Memory B cell (primary cell): Measurements from ENCODE around the gene SARM1.
"Not testable (repeated sequence)": the region's sequence is repeated elsewhere in the genome, so short reads cannot be mapped to it uniquely, and the experiment has no call there.

Experiments used
- ATAC-seq: fragments of 150-1000 bp; cut with Tn5 transposase; 2 replicates; pipeline ENCODE4 v1.10.0; 2021; ENCODE audit warnings: low read depth, mild to moderate bottlenecking, moderate library complexity
- DNase-seq, 2 donors: peaks; one replicate each; pipeline ENCODE4 v3.0.0; 2022; ENCODE audit warnings: low spot score in 2 of 2
- H3K27ac Mint-ChIP-seq: one replicate; pipeline ENCODE4 v1.8.0; 2022; ENCODE audit warnings: mild to moderate bottlenecking, moderate library complexity, mixed read lengths
- H3K27me3 Mint-ChIP-seq: one replicate; pipeline ENCODE4 v1.8.0; 2022; ENCODE audit warnings: mixed read lengths
- H3K36me3 Mint-ChIP-seq: one replicate; pipeline ENCODE4 v1.8.0; 2022; ENCODE audit warnings: mild to moderate bottlenecking, mixed read lengths
- H3K4me1 Mint-ChIP-seq: one replicate; pipeline ENCODE4 v1.8.0; 2022; ENCODE audit warnings: mixed read lengths
- H3K4me3 Mint-ChIP-seq: one replicate; pipeline ENCODE4 v1.8.0; 2022; ENCODE audit warnings: mild to moderate bottlenecking, moderate library complexity, mixed read lengths
- H3K9me3 Mint-ChIP-seq: one replicate; pipeline ENCODE4 v1.8.0; 2022; ENCODE audit warnings: mixed read lengths

Gene SARM1

GRCh38 chr17:28421787-28422305 lies 50.4 kb downstream of the SARM1 start:
- H3K27ac Mint-ChIP-seq = no peak overlapping the region
- H3K9me3 Mint-ChIP-seq = no peaks in the 10 kb centered on the region
- DNase-seq (no peak), ATAC-seq (no peak)
- peaks cover 11% of the 10 kb centered on the region for H3K27me3 Mint-ChIP-seq
- H3K36me3 Mint-ChIP-seq = no peaks in the 10 kb centered on the region
- no peak overlapping the region for H3K4me3 Mint-ChIP-seq
- peaks cover 3% of the 10 kb centered on the region for H3K4me1 Mint-ChIP-seq

GRCh38 chr17:28425206-28425605 lies 53.7 kb downstream of the SARM1 start:
- Mint-ChIP-seq H3K4me3 (no peak overlapping the region), H3K36me3 (no peaks in the 10 kb centered on the region), H3K9me3 (no peaks in the 10 kb centered on the region), H3K27ac (no peak overlapping the region), H3K27me3 (peaks cover 14% of the 10 kb centered on the region), H3K4me1 (no peaks in the 10 kb centered on the region)
- ATAC-seq (no peak), DNase-seq (no peak)

- no peak for ATAC-seq
- H3K27me3 Mint-ChIP-seq = peaks cover 14% of the 10 kb centered on the region
- no peak overlapping the region for H3K4me3 Mint-ChIP-seq
- no peak for DNase-seq
- no peak overlapping the region for H3K27ac Mint-ChIP-seq
- H3K9me3 Mint-ChIP-seq = no peaks in the 10 kb centered on the region
- no peaks in the 10 kb centered on the region for H3K36me3 Mint-ChIP-seq
- H3K4me1 Mint-ChIP-seq = no peaks in the 10 kb centered on the region
Observed at GRCh38 chr17:28426081-28426519, 54.6 kb downstream of the SARM1 start.

GRCh38 chr17:28427371-28427770 lies 55.9 kb downstream of the SARM1 start:
- no peaks in the 10 kb centered on the region for H3K4me1 Mint-ChIP-seq
- H3K4me3 Mint-ChIP-seq = no peak overlapping the region
- H3K36me3 Mint-ChIP-seq = no peaks in the 10 kb centered on the region
- ATAC-seq = no peak
- no peaks in the 10 kb centered on the region for H3K9me3 Mint-ChIP-seq
- H3K27ac Mint-ChIP-seq = no peak overlapping the region
- H3K27me3 Mint-ChIP-seq = peaks cover 17% of the 10 kb centered on the region
- no peak for DNase-seq

- peaks cover 17% of the 10 kb centered on the region for H3K27me3 Mint-ChIP-seq
- not testable (repeated sequence) for DNase-seq, H3K36me3 Mint-ChIP-seq, H3K4me1 Mint-ChIP-seq, H3K4me3 Mint-ChIP-seq, H3K9me3 Mint-ChIP-seq, ATAC-seq, H3K27ac Mint-ChIP-seq
Observed at GRCh38 chr17:28427982-28428381, 56.5 kb downstream of the SARM1 start.

GRCh38 chr17:28433721-28434120 lies 62.2 kb downstream of the SARM1 start:
- Mint-ChIP-seq H3K4me1 (peaks cover 2% of the 10 kb centered on the region), H3K27ac (no peak overlapping the region), H3K36me3 (peaks cover 1% of the 10 kb centered on the region), H3K27me3 (peaks cover 3% of the 10 kb centered on the region), H3K4me3 (no peak overlapping the region), H3K9me3 (no peaks in the 10 kb centered on the region)
- DNase-seq (no peak), ATAC-seq (no peak)

GRCh38 chr17:28434326-28434725 lies 62.8 kb downstream of the SARM1 start:
- not testable (repeated sequence) for ATAC-seq, H3K9me3 Mint-ChIP-seq, H3K4me3 Mint-ChIP-seq, H3K36me3 Mint-ChIP-seq, H3K27me3 Mint-ChIP-seq, DNase-seq, H3K27ac Mint-ChIP-seq, H3K4me1 Mint-ChIP-seq

GRCh38 chr17:28443901-28444638 lies 72.6 kb downstream of the SARM1 start:
- Mint-ChIP-seq H3K4me1 (no peaks in the 10 kb centered on the region), H3K27ac (no peak overlapping the region), H3K27me3 (no peaks in the 10 kb centered on the region), H3K9me3 (peaks cover 2% of the 10 kb centered on the region), H3K36me3 (no peaks in the 10 kb centered on the region), H3K4me3 (no peak overlapping the region)
- no peak for ATAC-seq
- DNase-seq = no peak

- no peaks in the 10 kb centered on the region for H3K4me1 Mint-ChIP-seq
- no peaks in the 10 kb centered on the region for H3K27me3 Mint-ChIP-seq
- ATAC-seq (no peak), DNase-seq (no peak)
- H3K4me3 Mint-ChIP-seq = no peak overlapping the region
- peaks cover 9% of the 10 kb centered on the region for H3K9me3 Mint-ChIP-seq
- peaks cover 2% of the 10 kb centered on the region for H3K36me3 Mint-ChIP-seq
- no peak overlapping the region for H3K27ac Mint-ChIP-seq
Observed at GRCh38 chr17:28446716-28447395, 75.4 kb downstream of the SARM1 start.

- no peak for ATAC-seq
- no peak for DNase-seq
- no peak overlapping the region for H3K27ac Mint-ChIP-seq
- H3K4me3 Mint-ChIP-seq = no peak overlapping the region
- peaks cover 2% of the 10 kb centered on the region for H3K36me3 Mint-ChIP-seq
- H3K27me3 Mint-ChIP-seq = no peaks in the 10 kb centered on the region
- H3K4me1 Mint-ChIP-seq = no peaks in the 10 kb centered on the region
- peaks cover 9% of the 10 kb centered on the region for H3K9me3 Mint-ChIP-seq
Observed at GRCh38 chr17:28447396-28447760, 75.9 kb downstream of the SARM1 start.

GRCh38 chr17:28449859-28450258 lies 78.4 kb downstream of the SARM1 start:
- peaks cover 9% of the 10 kb centered on the region for H3K9me3 Mint-ChIP-seq
- ATAC-seq (no peak), DNase-seq (no peak)
- H3K27me3 Mint-ChIP-seq = peaks cover 3% of the 10 kb centered on the region
- H3K27ac Mint-ChIP-seq = no peak overlapping the region
- no peaks in the 10 kb centered on the region for H3K4me1 Mint-ChIP-seq
- H3K4me3 Mint-ChIP-seq = no peak overlapping the region
- H3K36me3 Mint-ChIP-seq = peaks cover 2% of the 10 kb centered on the region
